ENCODE measurements around the gene IRF7.
A peak's percentile ranks its signal among the peaks of the same experiment; 100 is the strongest.
"Not testable (repeated sequence)": the region's sequence is repeated elsewhere in the genome, so short reads cannot be mapped to it uniquely, and the experiment has no call there.

Gene IRF7

GRCh38 chr11:577611-577894 lies 38.2 kb downstream of the IRF7 start:
- no peak for DNase-seq

- DNase-seq: no peak
Observed at GRCh38 chr11:576811-577610, 38.7 kb downstream of the IRF7 start.

GRCh38 chr11:575996-576768 lies 39.6 kb downstream of the IRF7 start, which contains the start of gene PHRF1:
PHRF1 (plus strand) TSS chr11:576470; CDS start chr11:581513, 5,043 bp downstream.
- peak; percentile 96 for DNase-seq

GRCh38 chr11:575313-575995 lies 40.3 kb downstream of the IRF7 start:
- DNase-seq: no peak

- no peak for DNase-seq
Observed at GRCh38 chr11:574632-575312, 41.0 kb downstream of the IRF7 start.

GRCh38 chr11:574031-574570 lies 41.6 kb downstream of the IRF7 start:
- DNase-seq: not testable (repeated sequence)

GRCh38 chr11:573146-573759 lies 42.5 kb downstream of the IRF7 start:
- DNase-seq: no peak

GRCh38 chr11:571802-572185 lies 44.0 kb downstream of the IRF7 start:
- no peak for DNase-seq

- DNase-seq: no peak
Observed at GRCh38 chr11:569158-569885, 46.4 kb downstream of the IRF7 start.

- peak; percentile 92 for DNase-seq
Observed at GRCh38 chr11:568306-569157, 47.2 kb downstream of the IRF7 start.

- DNase-seq: no peak
Observed at GRCh38 chr11:567629-568292, 48.0 kb downstream of the IRF7 start.

GRCh38 chr11:567011-567628 lies 48.6 kb downstream of the IRF7 start:
- DNase-seq: no peak

- no peak for DNase-seq
Observed at GRCh38 chr11:565921-566509, 49.7 kb downstream of the IRF7 start.

GRCh38 chr11:563812-564578 lies 51.8 kb downstream of the IRF7 start:
- DNase-seq: no peak

GRCh38 chr11:563066-563811 lies 52.5 kb downstream of the IRF7 start:
- DNase-seq: no peak
